PC-3 (cell line): ENCODE results near the gene IFT122. TPM values are rescaled to one million over a fixed set of nuclear protein-coding genes. Genes with fewer than 3 reads are reported as not detected.
A peak's percentile ranks its signal among the peaks of the same experiment; 100 is the strongest.

Experiments
- ATAC-seq: fragments of 200-7000 bp; cut with Tn5 transposase; 2 replicates; pipeline ENCODE4 v1.9.1; 2020; ENCODE audit warnings: mild to moderate bottlenecking, moderate library complexity
- BruUV-seq: library from RNA; stranded (reverse); fragments of 400-500 nt; replicated peaks from 2 replicates; lab custom pipeline; 2021; lab: Mats Ljungman, UMichigan
- CTCF ChIA-PET: fragments of 300-600 bp; sonication (Branson Sonifier 250); formaldehyde crosslinking; loops from one replicate; lab custom pipeline; 2022; ENCODE audit warnings: antibody characterized with exemption; lab: Charles Lee
- POLR2A ChIA-PET: fragments of 300-600 bp; sonication (Branson Sonifier 250); formaldehyde crosslinking; loops from one replicate; lab custom pipeline; 2022; ENCODE audit warnings: antibody characterized with exemption; ENCODE audit not compliant: unreplicated experiment; lab: Charles Lee
- DNase-seq: peaks from one replicate; pipeline ENCODE4 v3.0.0-alpha.2; 2015
- H2AFZ ChIP-seq: fragments of 300-600 bp; sonication (generic); 2 replicates; pipeline ENCODE4 v1.6.0; 2016; ENCODE audit warnings: antibody characterized with exemption, low read length
- H3F3A ChIP-seq: fragments of 300-600 bp; sonication (generic); one replicate; pipeline ENCODE4 v1.6.0; 2017; ENCODE audit warnings: antibody characterized with exemption, low read length, control low read depth, mild to moderate bottlenecking; ENCODE audit not compliant: unreplicated experiment
- H3K27ac ChIP-seq: fragments of 300-600 bp; sonication (generic); 2 replicates; pipeline ENCODE4 v1.5.1; 2016; ENCODE audit warnings: mild to moderate bottlenecking, low read length
- H3K27me3 ChIP-seq: fragments of 300-600 bp; sonication (generic); 2 replicates; pipeline ENCODE4 v1.6.1; 2016; ENCODE audit warnings: low read length, mixed read lengths
- H3K36me3 ChIP-seq: fragments of 300-600 bp; sonication (generic); 2 replicates; pipeline ENCODE4 v1.6.1; 2016; ENCODE audit warnings: low read depth, mixed run types, low read length, mixed read lengths
- H3K4me1 ChIP-seq: fragments of 300-600 bp; sonication (generic); 2 replicates; pipeline ENCODE4 v1.5.1; 2016; ENCODE audit warnings: low read length; ENCODE audit not compliant: insufficient read depth
- H3K4me2 ChIP-seq: fragments of 300-600 bp; sonication (generic); 2 replicates; pipeline ENCODE4 v1.6.0; 2016; ENCODE audit warnings: low read length
- H3K4me3 ChIP-seq: fragments of 300-600 bp; sonication (generic); 2 replicates; pipeline ENCODE4 v1.5.1; 2016; ENCODE audit warnings: mild to moderate bottlenecking, low read length, mixed read lengths
- H3K79me2 ChIP-seq: fragments of 300-600 bp; sonication (generic); 2 replicates; pipeline ENCODE4 v1.6.1; 2017; ENCODE audit warnings: low read length, mixed read lengths
- H3K9ac ChIP-seq: fragments of 300-600 bp; sonication (generic); 2 replicates; pipeline ENCODE4 v1.6.0; 2016; ENCODE audit warnings: mild to moderate bottlenecking, low read length
- H3K9me2 ChIP-seq: fragments of 300-600 bp; sonication (generic); replicated peaks from 2 replicates; pipeline ENCODE4 v1.6.1; 2016; ENCODE audit warnings: mixed run types, low read length, mixed read lengths
- H3K9me3 ChIP-seq: fragments of 300-600 bp; sonication (generic); 2 replicates; pipeline ENCODE4 v1.6.1; 2016; ENCODE audit warnings: low read length, mixed read lengths
- H4K20me1 ChIP-seq: fragments of 300-600 bp; sonication (generic); 2 replicates; pipeline ENCODE4 v1.6.1; 2016; ENCODE audit warnings: low read length, mixed read lengths
- CTCF ChIP-seq: fragments of 300-600 bp; sonication (generic); conservative IDR thresholded peaks from 2 replicates; pipeline ENCODE4 v1.5.1; 2017; ENCODE audit warnings: antibody characterized with exemption, low read depth, mild to moderate bottlenecking, low read length
- EZH2 ChIP-seq: fragments of 300-600 bp; sonication (generic); IDR thresholded peaks from one replicate; pipeline ENCODE4 v1.6.1; 2017; ENCODE audit warnings: antibody characterized with exemption, mild to moderate bottlenecking, low read length; ENCODE audit not compliant: unreplicated experiment
- EZH2phosphoT487 ChIP-seq: fragments of 300-600 bp; sonication (generic); IDR thresholded peaks from 2 replicates; pipeline ENCODE4 v1.6.1; 2018; ENCODE audit warnings: mild to moderate bottlenecking, antibody characterized with exemption, low read length, borderline replicate concordance
- intact Hi-C: fragments of 100-400 bp; cut with micrococcal nuclease; formaldehyde crosslinking; loops from 2 replicates; pipeline ENCODE4 v1.9.0; 2023
- total RNA-seq: library from RNA; depleted of rRNA; stranded (reverse); fragments of >200 nt; gene quantifications from 2 replicates; pipeline ENCODE4 v1.2.3, GENCODE V29; 2014

IFT122 gene
- total RNA-seq, 1 experiment from 2014 or later: 10.2 TPM

GRCh38 chr3:129421236-129421883 is 18.7 kb upstream of the IFT122 start:
- no peak overlapping the region for H3K4me3 ChIP-seq
- no TSS peak for BruUV-seq
- H3K4me1 ChIP-seq: peaks cover 14% of the 10 kb centered on the region
- intact Hi-C loops: no loop called here
- ATAC-seq: no peak
- H3K36me3 ChIP-seq: no peaks in the 10 kb centered on the region
- no peaks in the 10 kb centered on the region for H3K79me2 ChIP-seq
- CTCF ChIA-PET: no interaction called here
- no peak overlapping the region for H3K4me2 ChIP-seq
- no peaks in the 10 kb centered on the region for H3K9me3 ChIP-seq
- H3K27me3 ChIP-seq: no peaks in the 10 kb centered on the region
- no peak for DNase-seq
- POLR2A ChIA-PET: no interaction called here
- no peaks in the 10 kb centered on the region for H3K9me2 ChIP-seq
- H3F3A ChIP-seq: no peaks in the 10 kb centered on the region
- H4K20me1 ChIP-seq: no peaks in the 10 kb centered on the region
- TF ChIP-seq CTCF: no peak
- H3K27ac ChIP-seq: no peak overlapping the region
- H3K9ac ChIP-seq: no peak overlapping the region
- no peak overlapping the region for H2AFZ ChIP-seq

GRCh38 chr3:129421988-129422745 is 17.9 kb upstream of the IFT122 start:
- ATAC-seq: no peak; the same call in 1 of the 2 replicates
- no peak for DNase-seq
- TF ChIP-seq EZH2phosphoT487: no peak
- no peak for TF ChIP-seq EZH2
- peak; percentile 24; the same call in 1 of the 2 replicates for TF ChIP-seq CTCF
- intact Hi-C loops: no loop called here
- Histone ChIP-seq H3K27ac (no peak overlapping the region), H3K9me2 (no peaks in the 10 kb centered on the region), H3K9me3 (no peaks in the 10 kb centered on the region), H3K4me3 (no peak overlapping the region), H3K4me2 (no peak overlapping the region), H4K20me1 (no peaks in the 10 kb centered on the region), H3K4me1 (peaks cover 14% of the 10 kb centered on the region), H3K27me3 (no peaks in the 10 kb centered on the region), H3K36me3 (no peaks in the 10 kb centered on the region), H3F3A (no peaks in the 10 kb centered on the region), H3K79me2 (no peaks in the 10 kb centered on the region), H3K9ac (no peak overlapping the region), H2AFZ (no peak overlapping the region)
- CTCF ChIA-PET: no interaction called here
- POLR2A ChIA-PET: no interaction called here
- BruUV-seq: no TSS peak

- intact Hi-C loops: no loop called here
- H3F3A ChIP-seq: no peaks in the 10 kb centered on the region
- H3K4me3 ChIP-seq: no peak overlapping the region
- H3K9me3 ChIP-seq: no peaks in the 10 kb centered on the region
- no peaks in the 10 kb centered on the region for H3K9me2 ChIP-seq
- peaks cover 14% of the 10 kb centered on the region for H3K4me1 ChIP-seq
- H3K79me2 ChIP-seq: no peaks in the 10 kb centered on the region
- ChIA-PET POLR2A (no interaction called here), CTCF (no interaction called here)
- no peaks in the 10 kb centered on the region for H3K36me3 ChIP-seq
- DNase-seq (no peak), ATAC-seq (no peak)
- no TSS peak for BruUV-seq
- no peak overlapping the region for H3K4me2 ChIP-seq
- H3K27ac ChIP-seq: no peak overlapping the region
- H2AFZ ChIP-seq: no peak overlapping the region
- TF ChIP-seq CTCF: no peak
- no peak for TF ChIP-seq EZH2
- no peak overlapping the region for H3K9ac ChIP-seq
- no peaks in the 10 kb centered on the region for H4K20me1 ChIP-seq
- no peaks in the 10 kb centered on the region for H3K27me3 ChIP-seq
Measured at GRCh38 chr3:129422897-129423296, 17.1 kb upstream of the IFT122 start.
